Left colon (tissue), 2 donors: Measurements from ENCODE around the gene CACNA1I. TPM values are rescaled to one million over a fixed set of nuclear protein-coding genes. Genes with fewer than 3 reads are reported as not detected.

ENCODE experiments used
- ATAC-seq: fragments of 200-7000 bp; cut with Tn5 transposase; one replicate; pipeline ENCODE4 v1.9.1; 2020; ENCODE audit warnings: mild to moderate bottlenecking, moderate library complexity
- DNase-seq, 2 donors: peaks; one replicate each; pipeline ENCODE4 v3.0.0-alpha.2; 2020
- intact Hi-C, 2 donors: fragments of 100-400 bp; cut with DNase I in 1 of 2; cut with micrococcal nuclease in 1 of 2; formaldehyde crosslinking; loops; one replicate each; pipeline versions ENCODE4 v1.11.2 to v1.14.0; 2022; cut with DNase I, micrococcal nuclease
- total RNA-seq, 2 donors: library from RNA; stranded (reverse); fragmentation: NEBNext Ultra II Directional; extraction: Animal tissue kit (Norgen Biotek cat#: 25700); gene quantifications; one replicate each; pipeline ENCODE4 v1.2.1, GENCODE V29; 2021
- donor health status: DM: no; HTN: no; CAD: no.
- donor health status: DM: yes; HTN: yes; CAD: no.

Gene CACNA1I
- total RNA-seq, 2 donors from 2014 or later = 0.18 to 0.31 TPM

DNA sequence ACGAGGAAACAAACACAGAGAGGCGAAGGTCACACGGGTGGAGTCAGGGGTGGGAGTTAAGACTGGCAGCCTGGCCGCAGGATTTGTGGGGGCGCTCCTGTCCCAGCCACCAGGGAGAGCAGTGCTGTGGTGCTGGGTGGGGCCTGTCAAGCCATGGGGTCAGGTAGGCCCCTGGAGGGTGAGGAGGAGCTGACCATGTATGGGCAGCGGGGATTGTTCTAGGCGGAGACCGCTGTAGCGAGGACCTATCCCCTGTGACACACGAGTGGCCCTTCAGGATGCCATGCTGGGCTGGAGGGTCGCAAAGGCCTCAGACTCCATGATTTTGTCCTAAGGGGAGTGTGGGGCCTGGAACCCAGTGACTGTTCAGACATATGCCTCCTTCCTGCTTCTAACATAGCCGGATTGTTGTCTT, 36.5 kb upstream of the CACNA1I start:
- ATAC-seq (no peak), DNase-seq (peak in 1 of 2 donors; percentile 22)
- intact Hi-C loops = loop anchor here in 1 of 2 donors (10.0 kb wide), 1 partner anchor 491 kb away; no protein-coding TSS in a partner anchor

DNA sequence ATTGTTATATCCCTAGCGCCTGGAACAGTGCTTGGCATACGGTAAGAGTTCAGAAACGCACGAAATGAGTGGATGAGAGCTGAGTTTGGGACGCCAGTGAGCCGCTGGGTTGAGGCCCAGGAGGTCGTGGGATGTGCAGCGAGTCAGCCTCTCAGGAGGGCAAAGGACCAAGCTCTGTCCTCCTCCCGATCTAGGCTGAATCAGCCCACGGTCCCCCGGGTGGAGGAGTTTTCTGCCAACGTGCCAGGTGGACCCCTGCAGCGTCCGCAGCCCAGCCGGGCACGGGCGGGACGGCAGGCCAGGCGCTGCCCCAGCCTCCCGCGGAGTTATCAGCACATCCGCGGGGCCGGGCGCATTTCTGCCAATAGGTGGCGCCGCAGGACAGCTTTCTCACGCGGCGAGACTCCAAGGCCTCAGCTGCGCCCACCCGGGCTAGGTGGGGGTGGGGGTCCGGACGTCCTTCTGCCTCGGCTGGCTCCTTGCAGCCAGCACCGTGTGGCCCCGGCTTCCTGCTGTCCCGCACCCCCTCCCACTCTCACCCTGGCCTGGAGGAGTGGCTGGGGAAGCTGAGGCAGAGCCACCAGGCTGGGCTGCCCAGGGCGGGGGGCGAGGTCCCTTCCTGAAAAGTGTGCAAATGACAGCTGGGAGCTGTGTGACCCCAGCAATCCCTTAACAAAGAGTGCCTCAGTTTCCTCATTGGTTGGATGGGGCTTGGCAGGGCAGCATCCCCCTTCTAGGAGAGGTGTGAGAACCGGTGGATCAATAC, 35.8 kb upstream of the CACNA1I start:
- ATAC-seq (peak; percentile 28), DNase-seq (peak; percentile 71 to 92)
- intact Hi-C loops = loop anchor here (5.0 to 10.0 kb wide), 2 partner anchors 490 to 493 kb away; no protein-coding TSS in a partner anchor

DNA sequence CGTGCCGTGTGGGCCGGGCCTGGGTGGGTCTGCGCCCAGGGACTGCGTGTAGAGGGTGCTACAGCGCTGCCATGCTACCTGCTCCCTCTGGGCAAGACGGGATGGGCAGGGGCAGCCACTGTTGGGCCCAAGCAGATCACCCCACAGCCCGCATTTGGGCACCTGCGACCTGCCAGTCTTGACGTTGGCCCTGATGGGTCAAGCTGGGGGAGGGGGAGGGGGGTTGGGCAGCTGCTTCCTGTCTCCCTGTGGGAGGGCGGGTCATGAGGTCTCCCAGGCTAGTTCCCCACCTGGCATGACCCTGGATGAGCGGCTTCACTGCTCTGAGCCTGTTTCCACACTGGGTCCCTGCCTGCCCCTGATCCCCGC, 35.2 kb upstream of the CACNA1I start:
- ATAC-seq = no peak
- DNase-seq = no peak
- intact Hi-C loops = loop anchor here (5.0 to 10.0 kb wide), 2 partner anchors 489 to 492 kb away; no protein-coding TSS in a partner anchor

DNA sequence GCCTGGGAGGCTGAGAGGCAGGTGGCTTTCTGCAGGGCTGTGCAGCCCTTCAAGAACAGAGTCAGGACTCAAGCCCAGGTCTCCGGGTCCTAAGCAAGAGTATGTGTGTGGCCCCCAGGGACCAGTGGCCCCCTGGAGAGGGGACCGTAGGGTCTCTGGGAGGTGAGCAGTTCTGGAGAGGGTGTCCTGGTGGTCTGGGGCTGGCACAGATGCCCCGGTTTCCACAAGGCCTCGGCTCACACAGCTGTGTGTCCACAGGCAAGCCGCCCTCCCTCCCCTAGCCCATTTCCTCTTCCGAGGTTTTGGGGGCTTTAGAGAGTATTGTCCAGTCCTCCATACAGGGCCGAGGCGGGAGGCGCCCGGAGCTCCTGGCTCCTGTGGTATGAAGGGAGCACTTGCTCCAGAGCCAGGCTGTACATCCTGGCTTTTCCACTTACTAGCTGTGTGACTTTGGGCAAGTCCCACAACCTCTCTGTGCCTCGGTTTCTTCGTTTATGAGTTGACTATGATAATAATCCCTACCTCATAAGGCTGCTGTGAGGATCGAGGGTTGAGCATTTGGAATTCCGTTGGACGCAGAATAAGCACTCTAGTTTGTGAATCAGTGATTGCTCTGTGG, 34.6 kb upstream of the CACNA1I start:
- DNase-seq (no peak), ATAC-seq (no peak)
- intact Hi-C loops = loop anchor here (5.0 to 10.0 kb wide), 2 partner anchors 489 to 491 kb away; no protein-coding TSS in a partner anchor

DNA sequence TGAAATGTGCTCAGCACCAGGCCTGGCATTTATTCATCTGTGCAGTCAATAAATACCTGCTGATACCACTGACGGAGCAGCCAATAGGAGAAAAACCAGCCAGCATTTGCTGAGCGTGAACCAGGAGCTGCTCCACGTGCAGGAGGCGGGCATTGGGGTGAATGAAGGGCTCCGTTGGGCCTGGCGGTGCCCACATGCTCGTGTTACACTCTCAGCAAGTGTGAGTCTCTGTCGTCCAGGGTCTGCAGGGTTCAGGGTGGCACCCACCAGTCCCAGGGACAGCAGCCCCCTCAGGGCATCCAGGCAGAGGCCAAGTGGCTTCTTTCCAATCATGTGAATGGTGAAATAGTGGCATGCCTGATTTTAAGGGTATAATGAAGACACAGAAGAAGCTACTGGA, 33.8 kb upstream of the CACNA1I start:
- DNase-seq = no peak
- intact Hi-C loops = loop anchor here (5.0 to 10.0 kb wide), 2 partner anchors 488 to 491 kb away; no protein-coding TSS in a partner anchor
- ATAC-seq = no peak

DNA sequence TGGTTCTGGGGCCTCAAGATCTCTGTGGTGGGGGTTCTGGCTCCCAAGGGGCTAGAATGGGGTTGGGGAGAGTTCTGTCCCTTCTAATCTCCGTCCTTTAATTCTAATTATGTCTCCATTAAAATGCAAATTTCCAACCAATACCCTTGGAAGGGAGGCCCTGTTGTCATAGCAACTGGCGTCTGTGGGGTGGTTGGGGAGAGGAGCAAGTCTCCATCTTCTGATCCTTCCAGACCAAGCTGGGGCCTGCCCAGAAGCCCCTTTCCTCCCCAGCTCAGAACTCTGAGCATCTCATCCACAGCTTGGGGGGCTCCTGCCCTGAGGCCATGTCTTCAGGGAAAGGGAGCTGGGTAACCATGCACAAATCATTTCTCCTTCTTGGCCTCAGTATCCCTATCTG, 32.6 kb upstream of the CACNA1I start:
- DNase-seq = no peak
- no peak for ATAC-seq
- intact Hi-C loops = loop anchor here (5.0 to 10.0 kb wide), 2 partner anchors 487 to 489 kb away; no protein-coding TSS in a partner anchor

DNA sequence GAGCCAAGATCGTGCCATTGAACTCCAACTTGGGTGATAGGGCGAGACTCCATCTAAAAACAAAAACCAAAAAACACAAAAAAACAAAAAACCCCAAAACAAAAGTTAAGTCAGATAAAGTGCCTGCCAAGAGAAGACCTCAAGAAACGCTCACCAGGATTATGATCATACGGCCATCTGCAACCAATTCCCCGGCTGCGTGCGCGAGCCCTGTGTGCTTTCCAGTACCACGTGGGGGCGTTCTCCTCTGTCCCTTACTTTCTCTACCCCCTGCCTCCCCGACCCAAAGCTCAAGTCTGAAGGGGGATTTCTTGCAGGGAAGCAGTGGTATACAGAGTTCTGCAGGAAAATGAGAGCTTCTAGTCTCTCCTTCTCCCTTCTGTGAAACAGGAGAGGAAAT, 27.5 kb upstream of the CACNA1I start:
- DNase-seq = peak in 1 of 2 donors; percentile 28
- ATAC-seq = peak; percentile 44
- intact Hi-C loops = no loop called here

DNA sequence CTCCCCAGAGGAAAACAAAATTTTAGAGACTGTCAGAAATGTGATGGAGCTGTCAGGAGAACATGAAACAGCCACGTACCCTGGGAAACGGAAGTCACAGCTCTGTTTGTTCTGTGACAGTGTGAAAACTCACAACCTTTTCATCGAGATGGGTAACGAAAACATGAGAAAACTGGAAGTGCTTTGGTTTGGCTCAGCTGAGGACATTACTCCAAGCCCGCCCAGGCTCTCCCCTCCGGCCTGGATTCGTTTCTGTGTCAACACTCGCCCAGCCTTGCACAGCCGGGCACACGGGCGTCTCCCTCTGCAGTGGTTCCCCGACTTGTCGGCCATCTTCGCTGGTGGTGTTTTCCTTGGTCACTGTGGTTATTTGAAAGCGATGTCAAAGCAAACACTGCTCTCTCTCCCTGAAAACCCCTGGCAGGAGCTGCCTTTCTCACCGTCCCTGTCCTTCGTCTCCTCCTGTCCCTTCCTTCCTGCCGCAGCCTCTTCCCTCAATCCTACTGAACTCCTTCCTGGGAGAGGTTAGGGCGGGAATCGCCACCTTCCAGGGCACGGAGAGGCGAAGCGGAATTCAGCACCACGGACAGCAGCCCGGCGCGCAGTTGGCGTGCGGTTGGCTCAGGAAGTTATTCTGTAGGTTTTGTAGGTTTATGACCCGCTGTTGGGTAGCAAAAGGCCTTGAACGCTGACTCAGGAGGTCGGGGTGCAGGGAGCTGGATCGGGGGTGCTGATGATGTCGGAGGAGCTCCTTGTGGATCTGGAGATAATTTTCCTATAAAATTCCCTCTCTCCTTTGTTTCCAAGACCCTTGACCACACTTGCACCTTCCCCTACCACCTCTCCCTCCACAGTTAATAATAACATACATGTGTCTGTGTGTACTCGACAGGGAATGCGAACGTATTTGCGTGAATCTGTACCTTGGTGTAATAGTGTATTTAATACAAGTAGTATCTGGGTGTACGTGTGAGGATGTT, 24.9 kb upstream of the CACNA1I start:
- DNase-seq = peak in 1 of 2 donors; percentile 72
- intact Hi-C loops = no loop called here
- ATAC-seq = peak; percentile 78

DNA sequence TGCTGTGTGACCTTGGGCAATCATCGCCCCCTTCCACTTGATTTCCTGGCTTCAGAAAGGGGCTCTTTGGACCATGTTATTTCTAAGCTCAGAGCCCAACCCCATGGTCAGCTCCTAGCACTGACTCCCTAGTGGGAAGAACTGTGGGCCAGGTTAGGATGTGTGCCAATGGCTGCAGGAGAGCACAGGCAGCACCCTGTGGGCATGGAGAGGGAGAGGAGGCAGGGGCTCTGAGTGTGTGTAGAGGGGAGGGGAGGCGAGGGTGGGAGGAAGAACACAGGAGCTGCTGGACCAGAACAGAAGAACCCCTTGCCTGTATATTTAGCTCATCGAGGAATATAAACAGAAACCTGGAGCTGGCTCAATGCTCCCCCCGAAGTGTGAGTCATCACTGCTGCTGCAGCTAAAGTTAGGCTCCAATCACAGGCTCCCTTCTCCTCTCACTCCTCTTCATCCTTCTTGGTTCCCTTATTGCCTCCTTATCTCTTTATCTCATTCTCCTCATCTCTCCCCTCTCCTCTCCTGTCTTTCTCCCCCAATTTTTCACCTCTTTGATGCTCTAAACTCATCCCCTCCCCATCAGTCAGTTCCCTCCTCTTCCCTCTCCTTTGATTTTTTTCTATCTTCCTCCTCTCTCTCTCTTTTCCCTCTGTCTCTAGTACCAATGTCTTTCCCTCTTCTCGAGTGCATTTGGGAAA, 23.5 kb upstream of the CACNA1I start:
- intact Hi-C loops = no loop called here

DNA sequence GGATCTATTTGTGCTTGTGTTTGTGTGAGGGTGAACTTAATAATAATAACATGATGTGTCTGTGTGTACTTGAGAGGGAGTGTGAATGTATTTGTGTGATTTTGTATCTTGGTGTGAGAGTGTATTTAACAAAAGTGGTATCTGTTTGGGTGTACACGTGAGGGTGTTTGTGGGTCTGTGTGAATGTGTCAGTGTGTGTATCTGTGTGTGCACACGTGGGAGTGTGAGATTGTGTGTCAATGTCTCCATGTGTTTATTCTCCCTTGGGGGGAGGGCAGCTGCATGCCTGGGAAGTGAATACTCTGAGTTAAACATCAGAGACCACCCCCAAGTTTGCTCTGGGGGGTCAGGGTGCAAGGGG, 23.0 kb upstream of the CACNA1I start:
- intact Hi-C loops = no loop called here
- DNase-seq (no peak), ATAC-seq (no peak)

More for the DNA sequence above, 23.5 kb upstream of the CACNA1I start:
- DNase-seq (no peak), ATAC-seq (no peak)

DNA sequence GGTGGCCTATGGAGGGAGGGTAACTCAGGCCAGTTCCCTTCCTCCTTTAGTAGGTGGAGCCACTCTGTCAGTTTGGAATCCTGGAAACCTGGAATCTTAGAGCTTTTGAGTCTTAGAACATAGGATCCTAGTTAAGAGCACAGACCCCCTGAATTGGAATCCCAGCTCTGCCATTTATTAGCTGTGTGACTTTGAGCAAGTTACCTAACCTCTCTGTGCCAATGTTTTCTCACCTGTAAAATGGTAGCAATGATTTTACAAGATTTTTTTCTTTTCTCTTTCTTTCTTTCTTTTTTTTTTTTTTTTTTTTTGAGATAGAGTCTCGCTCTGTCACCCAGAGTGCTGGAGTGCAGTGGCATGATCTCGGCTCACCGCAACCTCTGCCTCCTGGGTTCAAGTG, 17.1 kb upstream of the CACNA1I start:
- ATAC-seq (no peak), DNase-seq (no peak)
- intact Hi-C loops = no loop called here

DNA sequence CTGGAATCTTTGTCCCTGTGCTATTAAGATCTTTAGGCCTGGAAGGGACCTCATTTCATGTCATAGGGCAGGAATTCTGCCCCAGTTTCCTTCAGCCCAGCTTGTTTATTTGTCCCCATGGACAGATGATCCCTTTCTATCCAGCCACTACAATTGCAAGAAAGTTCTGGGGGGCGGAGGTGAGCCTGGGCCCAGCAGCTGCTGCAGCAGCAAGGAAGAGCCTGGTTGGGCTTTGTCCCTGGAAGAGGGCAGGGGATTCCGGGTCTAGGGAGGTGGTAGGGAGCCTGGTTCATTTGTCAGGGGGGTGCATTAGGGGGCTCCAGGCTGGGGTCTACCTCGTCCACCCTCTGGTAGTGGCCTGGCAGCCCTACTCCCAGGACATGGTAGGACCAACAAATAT, 16.4 kb upstream of the CACNA1I start:
- ATAC-seq (no peak), DNase-seq (no peak)
- intact Hi-C loops = no loop called here

DNA sequence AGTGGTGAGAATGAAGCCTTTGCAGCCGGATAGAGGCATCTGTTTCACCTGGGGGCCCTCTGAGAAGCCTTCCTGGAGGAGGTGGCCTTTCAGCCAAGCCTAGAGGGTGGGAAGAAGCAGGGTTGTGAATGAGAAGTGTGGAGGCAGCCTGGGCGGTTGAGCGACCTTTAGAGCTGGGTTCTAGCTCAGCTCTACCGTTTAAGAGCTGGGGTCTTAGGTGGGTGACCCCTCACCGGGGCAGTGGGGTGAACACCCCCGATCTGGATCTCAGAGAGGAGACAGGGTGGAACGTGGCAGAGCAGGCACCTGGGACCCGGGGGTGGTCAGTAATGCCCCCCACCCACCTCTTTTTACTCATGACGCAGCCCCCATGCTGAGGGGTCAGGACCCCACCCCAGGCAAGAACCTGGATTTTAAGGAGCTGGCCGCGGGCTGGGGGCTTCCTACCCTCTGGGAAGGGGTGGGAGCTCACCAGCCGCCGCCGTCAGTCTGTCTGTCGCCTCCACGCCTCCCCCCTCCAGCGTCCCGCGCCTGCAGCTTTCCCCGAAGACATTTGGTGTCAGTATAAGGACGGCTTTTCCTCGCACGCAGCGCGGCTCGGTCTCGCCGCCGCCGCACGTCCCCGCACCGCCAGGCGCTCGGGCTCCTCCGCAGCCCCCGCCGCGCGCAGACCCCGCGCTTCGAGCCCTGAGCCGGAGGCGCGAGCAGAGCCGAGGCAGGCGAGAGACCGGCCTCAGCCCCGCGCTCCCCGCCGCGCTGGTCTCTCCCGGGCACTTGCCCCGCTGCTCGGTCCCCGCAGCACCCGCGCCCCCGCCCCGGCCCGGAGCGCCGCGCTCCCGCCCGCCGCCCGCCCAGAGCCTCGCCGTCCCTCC, 13.3 kb upstream of the CACNA1I start:
- ATAC-seq (peak; percentile 43), DNase-seq (peak in 1 of 2 donors; percentile 17)
- intact Hi-C loops = no loop called here

DNA sequence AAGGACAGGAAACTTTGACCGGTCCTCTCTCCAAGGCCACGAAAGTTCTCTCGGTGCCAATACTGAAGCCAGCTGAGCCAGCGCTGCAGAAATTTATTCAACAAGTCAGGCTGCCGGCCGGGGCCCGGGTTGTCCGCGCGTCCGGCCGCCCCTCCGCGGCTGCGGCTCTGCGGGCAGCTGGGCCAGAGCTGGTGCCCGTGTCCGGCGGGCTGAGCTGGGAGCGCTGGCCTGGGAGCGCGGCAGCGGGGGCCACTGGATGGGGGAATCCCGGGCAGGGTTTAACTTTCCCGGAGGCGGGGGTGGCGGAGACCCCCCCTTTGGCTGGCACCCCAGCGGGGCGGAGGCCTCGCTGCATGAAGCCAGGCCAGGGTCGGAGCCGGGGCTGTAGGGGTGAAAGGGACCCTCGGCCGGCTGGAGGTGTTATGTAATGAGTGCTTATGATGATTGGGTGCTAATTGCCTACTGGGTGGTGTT, 12.3 kb upstream of the CACNA1I start:
- DNase-seq (no peak), ATAC-seq (no peak)
- intact Hi-C loops = no loop called here

DNA sequence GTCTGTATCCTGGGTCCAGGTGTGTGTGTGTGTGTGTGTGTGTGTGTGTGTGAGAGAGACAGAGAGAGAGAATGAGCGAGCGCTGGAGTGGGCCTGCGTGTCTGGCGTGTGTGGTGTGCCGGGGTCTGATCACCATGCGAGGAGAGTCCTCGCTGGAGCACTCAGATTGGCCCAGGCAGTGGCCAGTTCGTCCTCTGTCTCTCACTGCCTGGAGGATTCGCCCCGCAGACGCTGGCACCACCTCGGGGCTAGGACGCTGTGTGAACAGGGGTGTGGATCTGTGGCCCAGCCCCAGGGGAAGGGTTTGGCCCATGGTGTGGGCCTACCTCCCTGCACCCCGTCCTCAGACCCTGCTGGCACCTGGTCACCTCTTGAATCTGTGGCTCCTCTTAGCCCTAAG, 11.6 kb upstream of the CACNA1I start:
- DNase-seq = no peak
- intact Hi-C loops = no loop called here
- no peak for ATAC-seq

DNA sequence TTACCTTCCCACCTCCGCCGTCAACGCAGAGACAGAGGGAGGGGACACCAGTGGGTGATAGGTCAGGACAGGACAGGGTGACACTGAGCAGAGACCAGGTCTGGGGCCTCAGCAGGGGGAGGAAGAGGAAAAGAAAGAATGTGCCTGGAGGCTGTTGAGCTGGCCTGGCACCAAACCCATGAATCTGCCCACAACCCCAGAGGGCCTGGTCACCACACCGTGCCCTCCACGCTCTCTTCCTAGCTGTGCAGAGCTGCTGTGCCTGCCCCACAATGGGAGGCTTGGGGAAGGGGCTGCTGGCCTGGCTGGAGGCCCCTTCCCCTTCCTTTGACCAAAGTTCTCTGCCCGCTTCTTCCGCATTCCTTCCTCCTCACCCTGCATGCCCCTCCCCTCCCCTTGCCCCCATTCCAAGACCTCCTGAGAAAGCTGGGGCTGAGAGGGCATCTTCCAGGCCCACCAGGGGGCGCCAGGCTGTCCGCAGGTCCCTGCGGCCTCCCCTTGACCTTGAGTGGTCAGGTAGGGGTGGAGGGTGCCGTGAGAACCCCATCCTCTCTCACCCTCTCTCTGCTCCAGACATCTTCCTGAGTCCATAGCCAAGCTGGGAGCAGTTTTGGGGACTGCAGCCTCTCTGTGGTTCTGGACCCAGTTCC, 11.0 kb upstream of the CACNA1I start:
- no peak for ATAC-seq
- DNase-seq = peak in 1 of 2 donors; percentile 18
- intact Hi-C loops = no loop called here

DNA sequence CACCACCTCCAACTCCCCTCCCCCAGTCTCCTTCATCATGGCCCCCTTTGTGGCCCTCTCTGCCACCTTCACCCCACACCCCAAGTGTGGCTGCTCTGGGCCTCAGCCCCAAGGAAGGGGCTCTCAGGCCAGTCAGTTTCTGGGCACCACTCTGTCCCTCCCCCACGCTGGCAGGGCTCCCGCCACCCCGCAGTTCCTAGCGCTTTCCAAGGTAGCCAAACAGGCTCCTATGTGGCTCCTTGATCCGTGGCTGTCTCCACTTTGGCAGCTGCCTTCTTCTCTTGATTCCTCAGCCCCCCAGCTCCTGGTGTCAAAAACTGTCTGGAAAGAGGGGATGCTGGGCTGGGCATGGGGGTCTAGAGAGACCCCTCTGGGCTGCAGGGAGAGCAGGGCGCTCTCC, 10.4 kb upstream of the CACNA1I start:
- intact Hi-C loops = no loop called here
- DNase-seq = no peak
- ATAC-seq = no peak
